Renal cortex interstitium (tissue), 15 donors: ENCODE measurements around the gene ISG20. TPM values are rescaled to one million over a fixed set of nuclear protein-coding genes. Genes with fewer than 3 reads are reported as not detected.

Experiments
- DNase-seq, 11 donors: peaks; one replicate each; pipeline ENCODE4 v3.0.0-alpha.2; 2013; ENCODE audit warnings: low read depth in 9 of 11, low spot score in 4 of 11; ENCODE audit errors: extremely low read depth in 1 of 11
- long read RNA-seq, 16 experiments: transcript quantifications; one replicate each; lab custom pipeline, GENCODE V29; 2026
- polyA plus RNA-seq, 3 donors: library from polyadenylated mRNA; unstranded; fragments of 120-200 nt; gene quantifications; one replicate each; pipeline ENCODE4 v1.2.1, GENCODE V29; 2013; ENCODE audit not compliant: insufficient read length in 3 of 3

ISG20 gene
- polyA plus RNA-seq = 1 to 10 TPM in 2 of 3 donors, under 1 TPM in 1; 0.80 to 1.5 (median 1.5) TPM
- long read RNA-seq, donor 1 = 0 reads
- long read RNA-seq, donor 2 = 0 reads
- long read RNA-seq, donor 3, partial matches to known transcripts = 0 of 1 reads
- long read RNA-seq, donor 3, other reads (novel, unspliced or antisense) = 0 of 1 reads
- long read RNA-seq, donor 4 = 0 reads
- long read RNA-seq, donor 5 = 0 reads
- long read RNA-seq, donor 6, partial matches to known transcripts = 0 of 1 reads
- long read RNA-seq, donor 6, other reads (novel, unspliced or antisense) = 0 of 1 reads
- long read RNA-seq, donor 7 = 0 reads
- long read RNA-seq, donor 8 = 0 reads
- long read RNA-seq, donor 9 = 0 reads
- long read RNA-seq, donor 10 = 0 reads
- long read RNA-seq, donor 11, partial matches to known transcripts = 0 of 1 reads
- long read RNA-seq, donor 11, other reads (novel, unspliced or antisense) = 0 of 1 reads
- long read RNA-seq, donor 12, partial matches to known transcripts = 0 of 1 reads
- long read RNA-seq, donor 12, other reads (novel, unspliced or antisense) = 0 of 1 reads
- long read RNA-seq, donor 13 = 0 reads
- long read RNA-seq, donor 14 = 0 reads
- long read RNA-seq, donor 15 = 0 reads
- long read RNA-seq, donor 16 = 0 reads

- peak in 8 of 11 donors; percentile 40 to 69 (median 60) for DNase-seq
Measured at GRCh38 chr15:88638626-88639372, at the start of gene ISG20. ISG20 (plus strand) TSS chr15:88639016; CDS start chr15:88639367, 351 bp downstream.

GRCh38 chr15:88590759-88591158 is 48.1 kb upstream of the ISG20 start:
- DNase-seq = no peak

- DNase-seq = no peak
Measured at GRCh38 chr15:88591384-88591783, 47.4 kb upstream of the ISG20 start.

- no peak for DNase-seq
Measured at GRCh38 chr15:88603885-88604284, 34.9 kb upstream of the ISG20 start.

- no peak for DNase-seq
Measured at GRCh38 chr15:88604381-88605188, 34.2 kb upstream of the ISG20 start.

- DNase-seq = peak in 8 of 11 donors; percentile 43 to 69 (median 56)
Measured at GRCh38 chr15:88605189-88606069, 33.4 kb upstream of the ISG20 start.

GRCh38 chr15:88606070-88606794 is 32.6 kb upstream of the ISG20 start:
- DNase-seq = no peak

GRCh38 chr15:88607951-88608350 is 30.9 kb upstream of the ISG20 start:
- DNase-seq = no peak

- no peak for DNase-seq
Measured at GRCh38 chr15:88608607-88609181, 30.1 kb upstream of the ISG20 start.

GRCh38 chr15:88609344-88610090 is 29.3 kb upstream of the ISG20 start:
- DNase-seq = no peak

GRCh38 chr15:88610701-88611231 is 28.1 kb upstream of the ISG20 start:
- no peak for DNase-seq

GRCh38 chr15:88612186-88612796 is 26.5 kb upstream of the ISG20 start:
- DNase-seq = no peak

GRCh38 chr15:88613074-88613944 is 25.5 kb upstream of the ISG20 start:
- no peak for DNase-seq

- DNase-seq = no peak
Measured at GRCh38 chr15:88615303-88616107, 23.3 kb upstream of the ISG20 start.
